GM03348 (cell line): Measurements from ENCODE around the gene DAB1.
A peak's percentile ranks its signal among the peaks of the same experiment; 100 is the strongest.

Experiments used
- DNase-seq: peaks from one replicate; pipeline ENCODE4 v3.0.0; 2012; ENCODE audit warnings: low spot score

Gene DAB1

GRCh38 chr1:57218487-57219079, 205.3 kb downstream of the DAB1 start:
- no peak for DNase-seq

- no peak for DNase-seq
Observed at GRCh38 chr1:57217905-57218304, 206.0 kb downstream of the DAB1 start.

- DNase-seq, result no peak
Observed at GRCh38 chr1:57214951-57215575, 208.8 kb downstream of the DAB1 start.

GRCh38 chr1:57210881-57211280, 213.0 kb downstream of the DAB1 start:
- DNase-seq, result no peak

GRCh38 chr1:57209495-57209894, 214.4 kb downstream of the DAB1 start:
- no peak for DNase-seq

- DNase-seq, result no peak
Observed at GRCh38 chr1:57208741-57209302, 215.0 kb downstream of the DAB1 start.

- DNase-seq, result peak; percentile 10
Observed at GRCh38 chr1:57206038-57206437, 217.8 kb downstream of the DAB1 start.

GRCh38 chr1:57204942-57205787, 218.7 kb downstream of the DAB1 start:
- peak; percentile 18 for DNase-seq

GRCh38 chr1:57204091-57204490, 219.8 kb downstream of the DAB1 start:
- no peak for DNase-seq

GRCh38 chr1:57202241-57202640, 221.6 kb downstream of the DAB1 start:
- no peak for DNase-seq

- DNase-seq, result no peak
Observed at GRCh38 chr1:57198912-57199311, 224.9 kb downstream of the DAB1 start.

- no peak for DNase-seq
Observed at GRCh38 chr1:57195436-57195941, 228.4 kb downstream of the DAB1 start.

- no peak for DNase-seq
Observed at GRCh38 chr1:57192222-57192621, 231.6 kb downstream of the DAB1 start.

- DNase-seq, result no peak
Observed at GRCh38 chr1:57190898-57191297, 233.0 kb downstream of the DAB1 start.

- DNase-seq, result peak; percentile 31
Observed at GRCh38 chr1:57188168-57188567, 235.7 kb downstream of the DAB1 start.

- no peak for DNase-seq
Observed at GRCh38 chr1:57186455-57186854, 237.4 kb downstream of the DAB1 start.

- no peak for DNase-seq
Observed at GRCh38 chr1:57179001-57179400, 244.9 kb downstream of the DAB1 start.

- DNase-seq, result no peak
Observed at GRCh38 chr1:57175506-57175905, 248.4 kb downstream of the DAB1 start.

GRCh38 chr1:57172040-57172439, 251.8 kb downstream of the DAB1 start:
- DNase-seq, result no peak

GRCh38 chr1:57167997-57168396, 255.9 kb downstream of the DAB1 start:
- DNase-seq, result no peak

GRCh38 chr1:57165546-57165945, 258.3 kb downstream of the DAB1 start:
- DNase-seq, result peak; percentile 56

- DNase-seq, result no peak
Observed at GRCh38 chr1:57164584-57164983, 259.3 kb downstream of the DAB1 start.

- no peak for DNase-seq
Observed at GRCh38 chr1:57163789-57164188, 260.1 kb downstream of the DAB1 start.
